HG02588 (cell line): ENCODE data around the gene PDP2.
"Not testable (repeated sequence)": the region's sequence is repeated elsewhere in the genome, so short reads cannot be mapped to it uniquely, and the experiment has no call there.

Experiments used
- ATAC-seq: cut with Tn5 transposase; IDR thresholded peaks from one replicate; pipeline ENCODE4 v1.9.1; 2021; ENCODE audit warnings: mild to moderate bottlenecking, moderate library complexity; ENCODE audit not compliant: unreplicated experiment

PDP2 gene

DNA sequence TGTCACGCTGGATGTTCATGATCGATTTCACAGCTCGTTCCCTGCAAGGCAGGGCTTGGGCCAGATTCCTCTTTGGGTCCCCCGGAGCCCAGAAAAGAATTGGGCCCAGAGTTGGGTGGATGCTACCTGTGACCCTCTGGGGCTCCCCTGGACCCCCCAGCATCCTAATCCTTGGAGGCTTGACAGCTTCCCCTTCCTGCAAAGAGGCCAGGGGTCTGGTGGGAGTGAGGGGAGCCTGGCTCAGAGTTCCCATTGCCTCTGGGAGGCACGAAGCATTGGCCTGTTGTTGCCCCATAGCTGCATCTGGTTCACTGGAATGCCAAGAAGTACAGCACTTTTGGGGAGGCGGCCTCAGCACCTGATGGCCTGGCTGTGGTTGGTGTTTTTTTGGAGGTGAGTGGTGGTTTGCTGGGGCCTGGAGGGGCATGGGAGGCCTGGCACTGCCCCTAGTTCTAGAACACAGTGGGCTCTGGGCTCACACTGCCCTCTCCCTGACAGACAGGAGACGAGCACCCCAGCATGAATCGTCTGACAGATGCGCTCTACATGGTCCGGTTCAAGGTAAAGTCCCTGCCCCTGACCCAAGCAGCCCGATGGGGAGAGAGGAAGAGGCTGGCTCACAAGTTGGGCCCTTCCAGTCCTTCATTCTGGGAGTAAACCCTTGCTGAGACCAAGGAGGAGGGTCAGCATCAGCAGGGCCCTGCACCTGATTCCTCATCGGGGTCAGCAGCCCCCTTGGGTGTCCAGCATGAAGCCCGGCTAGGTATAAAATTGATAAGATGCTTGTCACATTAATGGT is 28.9 kb upstream of the PDP2 start:
- no peak for ATAC-seq

- no peak for ATAC-seq
These were observed 26.8 kb upstream of the PDP2 start for GRCh38 chr16:66853261-66854139.

DNA sequence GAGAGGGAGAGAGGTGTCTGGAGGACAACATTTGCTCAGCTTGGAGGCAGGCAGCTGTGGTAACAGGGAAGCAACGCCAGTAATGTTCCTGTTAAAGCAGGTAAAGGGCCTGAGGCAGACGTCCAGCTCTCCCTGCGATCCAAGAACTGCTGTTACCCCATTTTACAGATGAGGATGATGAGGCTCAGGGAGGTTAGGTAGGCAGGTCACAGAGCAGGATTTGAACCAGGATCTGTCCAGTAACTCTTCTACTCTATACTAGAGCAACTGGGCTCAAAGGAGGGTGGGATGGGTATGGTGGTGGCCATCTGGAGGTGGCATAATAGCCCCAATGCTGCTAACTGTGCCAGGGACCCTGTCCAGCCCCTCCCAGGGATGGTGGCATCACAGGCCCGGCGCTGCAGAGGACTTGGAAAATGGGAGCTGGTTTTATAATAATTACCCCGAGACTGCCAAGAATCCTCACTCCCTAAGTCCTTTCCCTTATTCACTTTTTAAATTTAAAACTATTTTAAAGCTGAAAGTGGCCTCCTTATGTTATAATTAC is 24.1 kb upstream of the PDP2 start:
- ATAC-seq: no peak

GRCh38 chr16:66856801-66857200 is 23.5 kb upstream of the PDP2 start:
- no peak for ATAC-seq

- no peak for ATAC-seq
These were observed 22.9 kb upstream of the PDP2 start for GRCh38 chr16:66857437-66857836.

GRCh38 chr16:66858740-66859396 is 21.4 kb upstream of the PDP2 start:
- ATAC-seq: no peak

- no peak for ATAC-seq
These were observed 20.8 kb upstream of the PDP2 start for GRCh38 chr16:66859397-66860068.

DNA sequence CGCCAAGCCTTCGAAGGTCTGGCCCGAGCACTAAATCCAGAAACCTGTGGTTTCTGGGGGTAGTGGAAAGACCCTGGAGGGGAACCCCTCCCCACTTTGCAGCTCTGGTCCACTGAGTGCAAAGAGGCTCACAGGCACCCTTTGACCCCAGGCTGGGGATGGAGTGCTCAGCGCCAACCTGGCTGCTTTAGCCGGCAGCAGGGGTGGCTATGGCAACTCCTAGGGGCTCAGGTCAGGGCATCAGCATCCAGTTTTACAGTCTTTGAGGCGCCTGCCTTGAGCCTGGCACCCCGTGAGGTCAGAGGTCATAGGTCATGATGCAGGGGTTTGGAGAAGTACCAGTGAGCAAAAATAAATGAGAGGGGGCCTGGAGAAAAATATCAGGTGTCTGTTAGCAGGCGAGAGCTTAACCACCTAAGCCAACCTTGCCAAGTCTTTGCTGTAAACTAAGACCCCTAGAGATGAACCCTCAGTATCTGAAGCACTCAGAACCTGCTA is 18.2 kb upstream of the PDP2 start:
- ATAC-seq: no peak

DNA sequence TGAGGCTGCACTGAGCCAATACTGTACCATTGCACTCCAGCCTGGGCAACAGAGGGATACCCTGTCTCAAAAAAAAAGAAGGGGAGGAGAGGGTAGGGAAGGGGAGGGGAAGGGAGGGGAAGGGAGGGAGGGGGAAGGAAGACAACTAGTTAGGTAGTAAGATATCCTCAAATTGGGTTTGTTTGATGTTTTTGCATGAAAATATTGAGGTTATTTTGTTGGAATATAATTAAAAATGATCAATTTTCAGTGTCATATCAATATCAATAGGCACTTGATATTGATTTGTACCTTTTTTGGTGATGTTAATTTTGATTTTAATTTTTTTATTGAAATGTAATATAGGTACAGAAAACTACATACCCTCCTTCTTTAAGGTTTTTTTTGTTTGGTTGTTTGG is 16.6 kb upstream of the PDP2 start:
- no peak for ATAC-seq

DNA sequence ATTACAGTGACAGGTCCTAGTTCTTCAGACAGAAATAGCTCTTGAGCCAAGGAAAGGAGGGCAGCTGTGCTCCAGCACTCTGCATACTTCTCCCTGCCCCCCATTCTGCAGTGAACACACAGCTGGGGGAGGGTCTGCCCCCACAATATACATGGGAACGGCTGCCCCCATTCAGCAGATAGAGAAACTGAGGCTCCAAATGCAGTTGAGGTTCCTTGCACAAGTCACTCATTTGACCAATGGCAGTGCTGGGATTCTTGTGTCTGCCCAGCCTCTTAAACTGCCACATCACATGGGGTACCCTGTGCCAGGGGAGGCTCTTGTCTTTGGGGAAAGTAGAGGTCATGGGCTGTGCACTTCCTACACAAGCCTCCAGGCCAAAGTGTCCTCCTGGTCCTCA is 10.9 kb upstream of the PDP2 start:
- no peak for ATAC-seq

DNA sequence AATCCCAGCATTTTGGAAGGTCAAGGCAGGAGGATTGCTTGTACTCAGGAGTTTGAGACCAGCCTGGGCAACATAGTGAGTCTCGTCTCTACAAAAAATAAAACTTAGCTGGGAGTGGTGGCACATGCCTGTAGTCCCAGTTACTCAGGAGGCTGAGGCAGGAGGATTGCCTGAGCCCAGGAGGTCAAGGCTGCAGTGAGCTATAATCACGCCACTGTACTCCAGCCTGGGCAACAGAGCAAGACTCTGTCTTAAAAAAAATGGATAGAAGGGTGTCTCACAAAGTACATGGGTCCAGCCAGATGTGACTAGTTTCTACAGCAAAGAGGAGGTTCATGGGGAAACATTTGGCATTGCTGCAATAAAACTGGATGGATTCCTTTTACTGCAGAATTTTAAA is 9.0 kb upstream of the PDP2 start:
- ATAC-seq: not testable (repeated sequence)

- no peak for ATAC-seq
These were observed 8.5 kb upstream of the PDP2 start for GRCh38 chr16:66871840-66872239.

- ATAC-seq: no peak
These were observed 7.8 kb upstream of the PDP2 start for GRCh38 chr16:66872559-66872942.

GRCh38 chr16:66872943-66873684 is 7.2 kb upstream of the PDP2 start:
- ATAC-seq: peak; percentile 73

- ATAC-seq: no peak
These were observed 6.6 kb upstream of the PDP2 start for GRCh38 chr16:66873685-66874055.

- ATAC-seq: no peak
These were observed 6.1 kb upstream of the PDP2 start for GRCh38 chr16:66874079-66874775.

DNA sequence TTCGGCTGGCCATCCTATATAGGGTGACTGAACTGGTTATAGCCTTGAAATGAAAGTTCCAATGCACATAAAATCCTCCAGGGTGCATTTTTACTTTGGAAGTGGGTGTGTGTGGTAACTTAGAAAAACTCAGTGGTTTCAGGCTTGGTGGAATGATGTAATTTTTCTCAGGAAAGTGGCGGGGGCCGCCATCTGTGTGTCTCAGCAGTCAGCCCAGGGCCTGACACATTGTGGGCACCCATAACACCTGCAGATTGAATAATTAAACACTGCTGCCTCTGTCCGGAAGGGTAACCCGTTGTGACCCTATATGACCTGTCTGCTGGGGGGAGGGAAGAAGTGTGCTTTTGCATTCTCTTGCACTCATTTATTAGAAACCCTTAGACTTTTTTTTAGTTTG is 2.2 kb upstream of the PDP2 start:
- no peak for ATAC-seq

GRCh38 chr16:66881014-66881417 is 701 bp downstream of the PDP2 start:
- no peak for ATAC-seq

- ATAC-seq: no peak
These were observed 1.2 kb downstream of the PDP2 start for GRCh38 chr16:66881560-66881959.
